HepG2 (cell line): ENCODE measurements around the gene SP3. TPM values are rescaled to one million over a fixed set of nuclear protein-coding genes. Genes with fewer than 3 reads are reported as not detected.
A peak's percentile ranks its signal among the peaks of the same experiment; 100 is the strongest.

Experiments used
- AHDC1 ChIP-seq: sonication (generic); formaldehyde crosslinking; IDR thresholded peaks from 2 replicates; pipeline ENCODE4 v1.5.1; 2020; ENCODE audit warnings: mild to moderate bottlenecking, missing genetic modification reagents, borderline replicate concordance
- ATF7 ChIP-seq, 2 experiments: fragments of 450-650 bp in 1 of 2; sonication (generic) in 1 of 2; formaldehyde crosslinking in 1 of 2; IDR thresholded peaks; 2 replicates each; pipeline versions ENCODE4 v1.4.0 to v1.6.1; 2016 to 2020; ENCODE audit warnings: antibody characterized with exemption in 1 of 2, mild to moderate bottlenecking in 1 of 2, missing genetic modification reagents in 1 of 2
- EP300 ChIP-seq, 3 experiments: sonication (generic) in 1 of 3; formaldehyde crosslinking in 1 of 3; IDR thresholded peaks; 2 replicates each; pipeline versions ENCODE4 v1.5.1 to v1.6.1; 2011 to 2020; ENCODE audit warnings: low read depth in 2 of 3, low read length in 2 of 3, borderline replicate concordance in 1 of 3, improper control_type of control experiment in 1 of 3, mild to moderate bottlenecking in 1 of 3, missing genetic modification reagents in 1 of 3, moderate library complexity in 1 of 3
- LCORL ChIP-seq, 2 experiments: fragments of 450-650 bp in 1 of 2; sonication (generic) in 1 of 2; formaldehyde crosslinking in 1 of 2; IDR thresholded peaks; 2 replicates each; pipeline versions ENCODE4 v1.5.0 to v1.6.1; 2017 to 2020; ENCODE audit warnings: antibody characterized with exemption in 1 of 2, missing genetic modification reagents in 1 of 2
- PITX1 ChIP-seq: sonication (generic); formaldehyde crosslinking; IDR thresholded peaks from 2 replicates; pipeline ENCODE4 v1.5.1; 2020; ENCODE audit warnings: mild to moderate bottlenecking, missing genetic modification reagents
- SNRNP70 ChIP-seq: fragments of 200-400 bp; formaldehyde crosslinking; IDR thresholded peaks from 2 replicates; pipeline ENCODE4 v1.6.1; 2017; ENCODE audit warnings: mild to moderate bottlenecking, low read depth, low read length, moderate library complexity
- TCF7L2 ChIP-seq: IDR thresholded peaks from 2 replicates; pipeline ENCODE4 v1.6.1; 2011; ENCODE audit warnings: mild to moderate bottlenecking, low read depth, low read length, moderate library complexity
- ZBTB1 ChIP-seq: sonication (generic); formaldehyde crosslinking; IDR thresholded peaks from 2 replicates; pipeline ENCODE4 v1.4.0; 2020; ENCODE audit warnings: missing genetic modification reagents, borderline replicate concordance
- ZBTB46 ChIP-seq: sonication (generic); formaldehyde crosslinking; IDR thresholded peaks from 2 replicates; pipeline ENCODE4 v1.4.0; 2020; ENCODE audit warnings: mild to moderate bottlenecking, missing genetic modification reagents, borderline replicate concordance
- ZNF570 ChIP-seq: sonication (generic); formaldehyde crosslinking; IDR thresholded peaks from 2 replicates; pipeline ENCODE4 v1.4.0; 2020; ENCODE audit warnings: mild to moderate bottlenecking, missing genetic modification reagents, borderline replicate concordance
- ZSCAN31 ChIP-seq: sonication (generic); formaldehyde crosslinking; IDR thresholded peaks from 2 replicates; pipeline ENCODE4 v1.5.0; 2020; ENCODE audit warnings: low read depth, mild to moderate bottlenecking, missing genetic modification reagents
- ZUFSP ChIP-seq: sonication (generic); formaldehyde crosslinking; IDR thresholded peaks from 2 replicates; pipeline ENCODE4 v1.9.0; 2021; ENCODE audit warnings: missing genetic modification reagents, mild to moderate bottlenecking, borderline replicate concordance
- polyA plus RNA-seq, 8 experiments: library from polyadenylated mRNA; depleted of rRNA in 3 of 8; stranded (reverse) in 7 of 8; unstranded in 1 of 8; fragments of >200 nt; fragmentation: Illumina TruSeq in 4 of 8; extraction: Trizol in 4 of 8; gene quantifications; 2 replicates each; pipeline versions ENCODE4 v1.2.1 to v1.2.3, GENCODE V29; 2011 to 2016; ENCODE audit warnings: low read depth in 4 of 8, missing spikeins in 1 of 8, mixed read lengths in 1 of 8; ENCODE audit not compliant: insufficient read depth in 1 of 8
- total RNA-seq, 5 experiments: library from RNA; depleted of rRNA; stranded (reverse); fragments of >200 nt; fragmentation: Illumina TruSeq; extraction: Trizol; gene quantifications; 2 replicates each; pipeline ENCODE4 v1.2.3, GENCODE V29; 2016; ENCODE audit warnings: low read depth in 1 of 5

The SP3 gene
- total and polyA plus RNA-seq, 2 of the 13 experiments (the other 11 are each of a cell fraction or from before 2014, with no cell fraction given) = 57.3 to 132 TPM

GRCh38 chr2:173966274-173967098 lies 1.3 kb upstream of the SP3 start (continued):
- TF ChIP-seq ZBTB46 (CRISPR knock-in tag) (peak; percentile 59; the same call in 1 of the 2 replicates), TCF7L2 (peak; percentile 56; the same call in 1 of the 2 replicates), ZUFSP (CRISPR knock-in tag) (no peak), SNRNP70 (no peak), PITX1 (CRISPR knock-in tag) (peak; percentile 88), ZBTB1 (CRISPR knock-in tag) (no peak), AHDC1 (no peak; the same call in 1 of the 2 replicates), ATF7 (IDR thresholded peaks at IDR 0.05) (no peak), ATF7 (CRISPR knock-in tag; IDR thresholded peaks at IDR 0.05) (no peak), LCORL (IDR thresholded peaks at IDR 0.05) (peak; percentile 3; the same call in 1 of the 2 replicates), LCORL (CRISPR knock-in tag; IDR thresholded peaks at IDR 0.05) (peak; percentile 17), ZSCAN31 (CRISPR knock-in tag) (no peak), EP300 (IDR thresholded peaks at IDR 0.05; ENCODE audit: low read depth in 2 of 2, low read length in 2 of 2) (peak in 1 of 2 experiments; percentile 91; a peak in 2 of 4 replicates), EP300 (CRISPR knock-in tag; IDR thresholded peaks at IDR 0.05; ENCODE audit: borderline replicate concordance) (no peak; the same call in 1 of the 2 replicates), ZNF570 (CRISPR knock-in tag) (0 out of 2 replicates have a peak, but pooled peaks have one; percentile 60)
